KBM-7 (cell line): ENCODE measurements around the gene ADPGK.

ENCODE experiments used
- DNase-seq: peaks from one replicate; pipeline ENCODE4 v3.0.0-alpha.2; 2015
- in situ Hi-C: fragments of 300-500 bp; cut with MboI; formaldehyde crosslinking; loops from 2 replicates; pipeline ENCODE4 v1.14.3; 2020; ENCODE audit warnings: low sequenced_read_pairs, low pct_unique_long_range_greater_than_20kb, mixed read lengths

ADPGK gene

GRCh38 chr15:72793766-72794660 is 10.5 kb upstream of the ADPGK start:
- in situ Hi-C loops = no loop called here
- DNase-seq = no peak

DNA sequence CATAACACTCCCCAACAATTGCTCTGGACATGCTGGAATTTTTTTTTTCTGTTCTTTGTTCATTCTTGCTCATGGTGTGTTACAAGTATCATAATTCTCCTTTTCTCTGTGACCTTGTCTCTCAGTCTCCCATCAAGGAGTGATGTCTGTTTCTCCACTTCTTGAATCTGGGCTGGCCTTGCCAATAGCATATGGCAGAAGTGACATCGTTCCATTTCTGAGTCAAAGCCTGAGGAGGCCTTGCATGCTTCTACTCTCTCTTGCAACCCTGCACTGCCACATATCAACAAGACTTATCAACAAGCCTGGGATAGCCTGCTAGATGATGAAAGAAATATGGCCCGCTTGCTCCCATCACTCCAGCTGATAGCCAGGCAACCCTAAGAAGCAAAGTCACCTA is 8.9 kb upstream of the ADPGK start:
- in situ Hi-C loops = no loop called here
- DNase-seq = no peak

GRCh38 chr15:72790302-72790910 is 6.8 kb upstream of the ADPGK start:
- in situ Hi-C loops = no loop called here

DNA sequence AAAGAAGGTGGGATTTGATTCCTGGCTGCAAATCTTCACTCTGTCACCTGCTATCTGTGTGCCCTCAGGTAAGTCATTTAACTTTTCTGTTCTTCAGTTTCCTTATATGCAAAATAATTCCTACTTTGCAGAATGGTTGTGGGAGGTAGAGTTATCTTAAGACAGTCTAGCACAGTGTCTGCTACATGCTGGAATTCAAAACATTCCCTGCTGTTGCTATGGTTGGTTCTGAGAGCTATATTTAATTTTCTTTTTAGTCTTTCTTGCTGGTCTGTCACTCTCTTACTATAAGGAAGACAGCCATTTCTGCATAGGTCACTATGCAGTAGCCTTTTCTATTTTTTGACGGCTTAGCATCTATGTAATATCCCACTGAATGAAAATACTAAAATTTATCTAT is 4.0 kb upstream of the ADPGK start:
- DNase-seq = no peak
- in situ Hi-C loops = no loop called here

More at GRCh38 chr15:72790302-72790910, 6.8 kb upstream of the ADPGK start:
- no peak for DNase-seq

DNA sequence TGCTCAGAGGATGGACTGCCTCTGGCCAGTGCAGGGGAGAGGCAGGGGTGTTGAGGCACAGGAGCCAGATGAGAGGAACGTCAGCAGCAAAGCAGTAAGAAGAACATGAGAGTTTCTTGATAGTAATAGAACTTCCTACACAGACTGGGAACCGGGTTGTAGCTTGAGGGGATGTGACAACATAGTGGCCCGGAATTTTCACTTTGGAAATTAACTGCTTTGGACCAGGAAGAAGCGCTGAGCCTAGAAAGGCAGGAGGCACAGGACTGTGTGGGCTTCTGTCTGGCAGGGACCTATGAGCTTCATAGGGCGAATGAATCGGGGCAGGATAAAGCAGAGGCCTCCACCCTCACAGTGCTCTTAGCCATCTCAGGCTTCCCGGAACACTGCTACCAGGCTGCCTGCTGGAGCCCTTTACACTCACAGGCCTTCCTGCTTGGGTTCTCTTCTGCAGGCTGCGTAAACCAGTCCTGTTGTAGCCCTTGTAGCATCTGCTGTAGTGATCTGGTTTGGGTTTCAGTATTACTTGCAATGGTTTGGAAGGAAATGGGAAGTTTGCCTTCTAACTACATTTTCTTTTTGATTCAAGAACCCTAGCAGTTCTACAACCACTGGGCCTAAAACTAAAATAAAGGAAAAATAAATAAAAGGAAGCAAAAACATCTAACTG is 3.3 kb upstream of the ADPGK start:
- in situ Hi-C loops = no loop called here
- no peak for DNase-seq

- in situ Hi-C loops = no loop called here
- DNase-seq = no peak
These were observed 2.7 kb upstream of the ADPGK start for GRCh38 chr15:72786242-72786641.

DNA sequence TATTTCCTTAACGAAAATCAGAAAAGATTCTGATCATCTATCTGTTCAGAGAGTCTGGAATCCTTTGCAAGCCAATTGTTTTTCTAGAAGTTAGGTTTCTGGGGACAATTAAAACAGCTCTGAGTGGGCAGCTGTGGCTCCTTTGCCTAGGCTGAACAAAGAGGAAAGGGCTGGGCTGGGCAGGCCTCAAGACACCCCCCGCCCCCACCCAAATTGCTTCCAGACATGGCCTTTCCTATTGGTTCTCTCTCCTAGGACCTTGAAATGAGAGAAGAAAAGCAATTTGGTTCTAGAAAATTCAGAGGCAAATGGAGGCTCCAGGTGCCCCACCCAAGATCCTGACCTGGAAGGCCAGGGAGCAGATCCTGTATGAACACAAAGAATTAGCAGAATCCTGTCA is 2.3 kb upstream of the ADPGK start:
- in situ Hi-C loops = no loop called here

DNA sequence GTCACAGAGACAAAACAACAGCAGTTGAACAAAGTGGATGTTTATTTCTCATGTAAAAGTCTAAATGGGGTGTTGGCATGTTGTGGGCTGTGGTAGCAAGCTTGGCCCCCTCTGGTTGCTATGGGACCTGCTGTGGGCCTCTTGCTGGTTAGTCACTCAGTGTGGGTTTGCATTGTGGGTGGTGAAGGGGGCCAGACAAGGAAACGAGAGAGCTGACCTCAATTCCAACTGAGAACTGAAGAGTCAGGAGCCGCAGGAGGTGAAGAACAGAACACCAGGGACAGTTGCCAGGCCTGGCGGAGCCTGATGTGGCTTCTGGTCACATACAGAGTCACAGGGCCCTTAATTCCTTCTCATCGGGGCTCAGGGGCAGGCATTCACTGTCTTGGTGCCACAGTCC is 1.9 kb upstream of the ADPGK start:
- in situ Hi-C loops = no loop called here
- no peak for DNase-seq

More for the DNA sequence above, 2.3 kb upstream of the ADPGK start:
- DNase-seq = no peak

DNA sequence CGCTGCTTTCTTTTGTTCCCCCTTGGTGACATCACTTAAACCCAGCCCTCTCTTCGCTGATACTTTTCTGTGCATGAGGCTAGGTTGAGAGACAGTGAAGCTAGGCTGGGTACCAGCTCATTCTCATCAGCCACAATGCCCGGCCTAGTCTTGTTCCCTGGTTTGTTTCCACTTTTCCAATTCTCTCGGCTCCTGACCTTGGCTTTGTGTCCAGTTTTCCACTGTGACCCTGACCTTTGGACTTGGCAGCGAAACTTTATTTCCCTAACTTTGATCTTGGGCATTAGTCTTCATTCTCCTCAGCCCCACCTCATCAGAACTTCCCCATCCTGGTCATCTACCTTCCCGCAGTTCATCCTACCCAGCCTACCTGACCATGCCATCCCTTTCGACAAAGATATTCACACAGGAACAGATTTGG is 908 bp upstream of the ADPGK start:
- no peak for DNase-seq
- in situ Hi-C loops = no loop called here

GRCh38 chr15:72783004-72783639 is 436 bp downstream of the ADPGK start:
- in situ Hi-C loops = no loop called here
- peak; percentile 90 for DNase-seq

GRCh38 chr15:72782274-72783003 is 1.1 kb downstream of the ADPGK start:
- no peak for DNase-seq
- in situ Hi-C loops = no loop called here

GRCh38 chr15:72781631-72782030 is 1.9 kb downstream of the ADPGK start:
- in situ Hi-C loops = no loop called here

GRCh38 chr15:72778796-72779195 is 4.8 kb downstream of the ADPGK start:
- in situ Hi-C loops = no loop called here
- no peak for DNase-seq

More at GRCh38 chr15:72781631-72782030, 1.9 kb downstream of the ADPGK start:
- DNase-seq = peak; percentile 48

- peak; percentile 70 for DNase-seq
- in situ Hi-C loops = no loop called here
These were observed 8.7 kb downstream of the ADPGK start for GRCh38 chr15:72774696-72775383.

DNA sequence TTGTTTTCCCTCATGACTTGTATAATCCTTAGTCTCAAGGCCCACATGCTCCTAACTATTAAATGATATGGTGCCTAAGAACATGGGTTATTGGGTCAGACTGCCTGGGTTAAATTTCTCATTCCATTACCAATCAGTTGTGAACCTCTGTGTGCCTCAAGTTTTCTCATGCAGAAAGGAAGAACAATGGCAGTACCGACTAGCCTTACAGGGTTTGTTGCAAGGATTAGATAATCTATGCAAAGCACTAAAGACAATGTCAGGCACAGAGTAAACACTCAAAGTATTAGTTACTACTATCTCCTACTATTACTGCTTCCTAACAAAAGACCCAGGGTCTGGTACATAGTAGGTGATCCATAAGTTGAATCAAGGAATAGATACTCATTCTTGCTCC is 12.2 kb downstream of the ADPGK start:
- in situ Hi-C loops = no loop called here
- DNase-seq = no peak

DNA sequence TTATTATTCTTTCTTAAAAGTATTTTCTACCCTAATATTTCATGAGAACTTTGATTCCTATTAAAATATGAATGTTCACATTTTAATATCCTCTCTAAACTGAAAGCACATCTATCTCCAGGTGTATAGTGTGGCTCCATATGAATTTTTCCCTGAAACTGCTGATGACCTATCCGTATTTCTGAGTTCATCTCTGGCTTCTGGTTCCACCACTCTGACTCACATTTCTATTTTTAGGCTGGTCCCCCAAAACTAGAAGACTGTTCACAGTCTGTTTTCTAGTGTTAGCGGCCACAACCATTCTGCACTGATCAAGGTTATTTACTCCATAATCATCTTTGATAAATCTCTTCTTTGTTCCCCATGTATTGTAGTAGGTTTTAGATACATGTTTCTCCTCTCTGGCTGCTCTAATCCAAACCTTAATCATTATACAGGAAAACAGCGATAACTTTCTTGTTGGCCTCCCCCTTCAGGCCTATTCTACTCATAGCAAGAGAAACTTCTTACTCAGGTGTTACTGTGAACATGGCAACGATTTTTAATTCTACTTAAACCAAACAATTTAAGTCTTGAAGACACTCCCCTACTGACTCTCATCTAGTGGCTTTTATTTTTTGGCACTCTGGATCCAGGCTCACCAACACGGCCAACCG is 12.8 kb downstream of the ADPGK start:
- in situ Hi-C loops = no loop called here
- DNase-seq = no peak

- DNase-seq = no peak
- in situ Hi-C loops = no loop called here
These were observed 16.8 kb downstream of the ADPGK start for GRCh38 chr15:72766780-72767179.

- no peak for DNase-seq
- in situ Hi-C loops = no loop called here
These were observed 17.5 kb downstream of the ADPGK start for GRCh38 chr15:72766025-72766424.
